SK-N-SH (cell line): ENCODE measurements around the gene COX5A. TPM values are rescaled to one million over a fixed set of nuclear protein-coding genes. Genes with fewer than 3 reads are reported as not detected.

ENCODE experiments used
- EP300 ChIP-seq, 2 experiments: IDR thresholded peaks; 2 replicates each; pipeline versions ENCODE4 v1.4.0 to v1.6.1; 2012; ENCODE audit warnings: borderline replicate concordance in 1 of 2, low read depth in 1 of 2, low read length in 1 of 2
- EZH2phosphoT487 ChIP-seq: fragments of 200-600 bp; sonication (generic); IDR thresholded peaks from 2 replicates; pipeline ENCODE4 v1.6.1; 2017; ENCODE audit warnings: low read depth, mixed run types, mild to moderate bottlenecking, antibody characterized with exemption, moderate library complexity, borderline replicate concordance
- FOSL2 ChIP-seq: IDR thresholded peaks from 2 replicates; pipeline ENCODE4 v1.4.0; 2012; ENCODE audit warnings: low read depth, mild to moderate bottlenecking, moderate library complexity, borderline replicate concordance
- GATA2 ChIP-seq: sonication (generic); formaldehyde crosslinking; IDR thresholded peaks from 2 replicates; pipeline ENCODE4 v1.5.0; 2020; ENCODE audit warnings: mild to moderate bottlenecking, missing genetic modification reagents
- MEF2A ChIP-seq: IDR thresholded peaks from 2 replicates; pipeline ENCODE4 v1.4.0; 2012; ENCODE audit warnings: low read depth, borderline replicate concordance
- MXI1 ChIP-seq: IDR thresholded peaks from 2 replicates; pipeline ENCODE4 v1.6.1; 2012; ENCODE audit warnings: mild to moderate bottlenecking, low read depth, low read length, improper control_type of control experiment
- RAD21 ChIP-seq: IDR thresholded peaks from 2 replicates; pipeline ENCODE4 v1.6.1; 2012; ENCODE audit warnings: mild to moderate bottlenecking, low read length
- RXRA ChIP-seq: IDR thresholded peaks from 2 replicates; pipeline ENCODE4 v1.4.0; 2012; ENCODE audit warnings: low read depth, mild to moderate bottlenecking, borderline replicate concordance
- SIN3A ChIP-seq: IDR thresholded peaks from 2 replicates; pipeline ENCODE4 v1.6.1; 2012; ENCODE audit warnings: low read depth, mild to moderate bottlenecking, low read length, moderate library complexity, borderline replicate concordance
- TEAD4 ChIP-seq: IDR thresholded peaks from 2 replicates; pipeline ENCODE4 v1.4.0; 2012; ENCODE audit warnings: mild to moderate bottlenecking, borderline replicate concordance; ENCODE audit not compliant: insufficient read depth
- YY1 ChIP-seq: IDR thresholded peaks from 2 replicates; pipeline ENCODE4 v1.4.0; 2012; ENCODE audit warnings: low read depth, mild to moderate bottlenecking
- polyA plus RNA-seq, 3 experiments: library from polyadenylated mRNA; depleted of rRNA; stranded (reverse); fragments of >200 nt; gene quantifications; 2 replicates each; pipeline ENCODE4 v1.2.3, GENCODE V29; 2012
- TF ChIP-seq, protein P1 (sequence below): IDR thresholded peaks from 2 replicates; pipeline ENCODE4 v1.4.0; 2012; ENCODE audit warnings: low read depth, borderline replicate concordance
- TF ChIP-seq, protein P2 (sequence below): fragments of 150-350 bp; IDR thresholded peaks from 2 replicates; pipeline ENCODE4 v1.6.1; 2016; ENCODE audit warnings: mild to moderate bottlenecking, low read depth, low read length
- TF ChIP-seq, protein P3 (sequence below): fragments of 200-600 bp; sonication (generic); IDR thresholded peaks from 2 replicates; pipeline ENCODE4 v1.6.1; 2017; ENCODE audit warnings: antibody characterized with exemption, mild to moderate bottlenecking, moderate library complexity
- TF ChIP-seq, protein P4 (sequence below): fragments of 150-350 bp; IDR thresholded peaks from 2 replicates; pipeline ENCODE4 v1.6.1; 2017; ENCODE audit warnings: antibody characterized with exemption, low read length, low read depth, borderline replicate concordance

COX5A gene
- polyA plus RNA-seq, 1 of the 3 experiments (the other 2 are of a cell fraction), result 158 TPM

DNA sequence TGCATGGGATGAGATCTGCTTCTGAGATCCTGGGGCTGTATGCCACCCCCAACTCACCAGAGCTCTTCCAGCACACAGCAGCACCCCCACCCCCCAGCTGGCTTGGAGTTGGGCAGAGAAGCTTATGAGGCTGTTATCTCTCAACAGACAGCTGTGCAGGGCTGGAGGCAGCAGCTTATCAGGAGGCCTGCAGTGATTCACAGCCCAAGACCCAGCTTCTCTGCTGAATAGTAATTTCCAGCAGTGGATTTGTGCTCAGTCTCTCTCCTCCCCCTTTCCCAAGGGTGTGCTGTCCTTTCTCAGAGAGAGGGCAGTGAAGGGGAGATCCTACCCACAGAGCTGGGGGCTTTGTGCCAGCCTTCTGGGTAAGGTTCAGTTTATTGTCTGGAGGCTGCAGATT, 16.6 kb upstream of the COX5A start (continued):
- TF ChIP-seq GATA2 (CRISPR knock-in tag) (peak; percentile 98), EZH2phosphoT487 (no peak), MXI1 (peak; percentile 83), TEAD4 (no peak), FOSL2 (no peak), SIN3A (no peak), MEF2A (no peak), EP300 (IDR thresholded peaks at IDR 0.05; ENCODE audit: borderline replicate concordance in 1 of 2, low read depth in 1 of 2, low read length in 1 of 2) (peak in 1 of 2 experiments; percentile 92; a peak in 2 of 4 replicates), YY1 (no peak), RXRA (no peak), RAD21 (peak; percentile 17)
- TF ChIP-seq, protein P1, sequence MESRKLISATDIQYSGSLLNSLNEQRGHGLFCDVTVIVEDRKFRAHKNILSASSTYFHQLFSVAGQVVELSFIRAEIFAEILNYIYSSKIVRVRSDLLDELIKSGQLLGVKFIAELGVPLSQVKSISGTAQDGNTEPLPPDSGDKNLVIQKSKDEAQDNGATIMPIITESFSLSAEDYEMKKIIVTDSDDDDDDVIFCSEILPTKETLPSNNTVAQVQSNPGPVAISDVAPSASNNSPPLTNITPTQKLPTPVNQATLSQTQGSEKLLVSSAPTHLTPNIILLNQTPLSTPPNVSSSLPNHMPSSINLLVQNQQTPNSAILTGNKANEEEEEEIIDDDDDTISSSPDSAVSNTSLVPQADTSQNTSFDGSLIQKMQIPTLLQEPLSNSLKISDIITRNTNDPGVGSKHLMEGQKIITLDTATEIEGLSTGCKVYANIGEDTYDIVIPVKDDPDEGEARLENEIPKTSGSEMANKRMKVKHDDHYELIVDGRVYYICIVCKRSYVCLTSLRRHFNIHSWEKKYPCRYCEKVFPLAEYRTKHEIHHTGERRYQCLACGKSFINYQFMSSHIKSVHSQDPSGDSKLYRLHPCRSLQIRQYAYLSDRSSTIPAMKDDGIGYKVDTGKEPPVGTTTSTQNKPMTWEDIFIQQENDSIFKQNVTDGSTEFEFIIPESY, result no peak
- TF ChIP-seq, protein P2, sequence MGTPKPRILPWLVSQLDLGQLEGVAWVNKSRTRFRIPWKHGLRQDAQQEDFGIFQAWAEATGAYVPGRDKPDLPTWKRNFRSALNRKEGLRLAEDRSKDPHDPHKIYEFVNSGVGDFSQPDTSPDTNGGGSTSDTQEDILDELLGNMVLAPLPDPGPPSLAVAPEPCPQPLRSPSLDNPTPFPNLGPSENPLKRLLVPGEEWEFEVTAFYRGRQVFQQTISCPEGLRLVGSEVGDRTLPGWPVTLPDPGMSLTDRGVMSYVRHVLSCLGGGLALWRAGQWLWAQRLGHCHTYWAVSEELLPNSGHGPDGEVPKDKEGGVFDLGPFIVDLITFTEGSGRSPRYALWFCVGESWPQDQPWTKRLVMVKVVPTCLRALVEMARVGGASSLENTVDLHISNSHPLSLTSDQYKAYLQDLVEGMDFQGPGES, result no peak
- TF ChIP-seq, protein P3, sequence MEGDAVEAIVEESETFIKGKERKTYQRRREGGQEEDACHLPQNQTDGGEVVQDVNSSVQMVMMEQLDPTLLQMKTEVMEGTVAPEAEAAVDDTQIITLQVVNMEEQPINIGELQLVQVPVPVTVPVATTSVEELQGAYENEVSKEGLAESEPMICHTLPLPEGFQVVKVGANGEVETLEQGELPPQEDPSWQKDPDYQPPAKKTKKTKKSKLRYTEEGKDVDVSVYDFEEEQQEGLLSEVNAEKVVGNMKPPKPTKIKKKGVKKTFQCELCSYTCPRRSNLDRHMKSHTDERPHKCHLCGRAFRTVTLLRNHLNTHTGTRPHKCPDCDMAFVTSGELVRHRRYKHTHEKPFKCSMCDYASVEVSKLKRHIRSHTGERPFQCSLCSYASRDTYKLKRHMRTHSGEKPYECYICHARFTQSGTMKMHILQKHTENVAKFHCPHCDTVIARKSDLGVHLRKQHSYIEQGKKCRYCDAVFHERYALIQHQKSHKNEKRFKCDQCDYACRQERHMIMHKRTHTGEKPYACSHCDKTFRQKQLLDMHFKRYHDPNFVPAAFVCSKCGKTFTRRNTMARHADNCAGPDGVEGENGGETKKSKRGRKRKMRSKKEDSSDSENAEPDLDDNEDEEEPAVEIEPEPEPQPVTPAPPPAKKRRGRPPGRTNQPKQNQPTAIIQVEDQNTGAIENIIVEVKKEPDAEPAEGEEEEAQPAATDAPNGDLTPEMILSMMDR, result no peak
- TF ChIP-seq, protein P4, sequence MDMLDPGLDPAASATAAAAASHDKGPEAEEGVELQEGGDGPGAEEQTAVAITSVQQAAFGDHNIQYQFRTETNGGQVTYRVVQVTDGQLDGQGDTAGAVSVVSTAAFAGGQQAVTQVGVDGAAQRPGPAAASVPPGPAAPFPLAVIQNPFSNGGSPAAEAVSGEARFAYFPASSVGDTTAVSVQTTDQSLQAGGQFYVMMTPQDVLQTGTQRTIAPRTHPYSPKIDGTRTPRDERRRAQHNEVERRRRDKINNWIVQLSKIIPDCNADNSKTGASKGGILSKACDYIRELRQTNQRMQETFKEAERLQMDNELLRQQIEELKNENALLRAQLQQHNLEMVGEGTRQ, result no peak
- TF ChIP-seq, all 33 proteins: peak for 9
